K562 (cell line): ENCODE results near the gene VRK1. TPM values are rescaled to one million over a fixed set of nuclear protein-coding genes. Genes with fewer than 3 reads are reported as not detected.

ENCODE experiments used
- ASH1L ChIP-seq: fragments of 450-650 bp; IDR thresholded peaks from 2 replicates; pipeline ENCODE4 v1.6.1; 2018; ENCODE audit warnings: borderline replicate concordance, mild to moderate bottlenecking, low read depth; ENCODE audit not compliant: partially characterized antibody
- BDP1 ChIP-seq: IDR thresholded peaks from 3 replicates; pipeline ENCODE4 v1.6.1; 2011; ENCODE audit not compliant: insufficient read length, insufficient read depth
- BRD9 ChIP-seq: fragments of 450-650 bp; IDR thresholded peaks from 2 replicates; pipeline ENCODE4 v1.6.1; 2018; ENCODE audit warnings: low read depth; ENCODE audit not compliant: partially characterized antibody
- CBFA2T3 ChIP-seq: fragments of 450-650 bp; IDR thresholded peaks from 2 replicates; pipeline ENCODE4 v1.6.1; 2017
- CBX3 ChIP-seq, 2 experiments: IDR thresholded peaks; 1 replicate in 1 of 2; 2 replicates in 1 of 2; pipeline ENCODE4 v1.6.1; 2012; ENCODE audit warnings: inconsistent platforms in 2 of 2, low read length in 2 of 2, borderline replicate concordance in 1 of 2, control low read depth in 1 of 2
- CSDE1 ChIP-seq, 2 experiments: fragments of 450-650 bp; IDR thresholded peaks; 2 replicates each; pipeline ENCODE4 v1.6.1; 2016; ENCODE audit warnings: mild to moderate bottlenecking in 1 of 2
- HNRNPUL1 ChIP-seq: fragments of 200-400 bp; formaldehyde crosslinking; IDR thresholded peaks from 2 replicates; pipeline ENCODE4 v1.6.1; 2017; ENCODE audit warnings: low read length
- KAT8 ChIP-seq: fragments of 450-650 bp; IDR thresholded peaks from 2 replicates; pipeline ENCODE4 v1.6.1; 2016; ENCODE audit warnings: low read depth, mild to moderate bottlenecking
- MEF2D ChIP-seq: conservative IDR thresholded peaks from 2 replicates; pipeline ENCODE4 v1.6.1; 2016; ENCODE audit warnings: low read depth, missing genetic modification characterization, missing compliant biosample characterization
- NCOA2 ChIP-seq, 2 experiments: fragments of 450-650 bp; IDR thresholded peaks; 2 replicates each; pipeline ENCODE4 v1.6.1; 2018; ENCODE audit warnings: mild to moderate bottlenecking in 2 of 2, moderate library complexity in 1 of 2; ENCODE audit not compliant: partially characterized antibody in 2 of 2
- NR2C1 ChIP-seq, 2 experiments: fragments of 450-650 bp; IDR thresholded peaks; 2 replicates each; pipeline ENCODE4 v1.6.1; 2017; ENCODE audit warnings: mild to moderate bottlenecking in 2 of 2, antibody characterized with exemption in 1 of 2, inconsistent platforms in 1 of 2, missing compliant biosample characterization in 1 of 2, missing genetic modification characterization in 1 of 2
- RUNX1 ChIP-seq: sonication (generic); IDR thresholded peaks from 2 replicates; pipeline ENCODE4 v1.6.1; 2016; ENCODE audit warnings: antibody characterized with exemption, low read depth
- SMAD1 ChIP-seq: fragments of 150-350 bp; IDR thresholded peaks from 2 replicates; pipeline ENCODE4 v1.6.1; 2014; ENCODE audit warnings: low read length, low read depth; ENCODE audit not compliant: partially characterized antibody
- SPI1 ChIP-seq: IDR thresholded peaks from 2 replicates; pipeline ENCODE4 v1.6.1; 2011; ENCODE audit warnings: low read depth, low read length, control low read depth, borderline replicate concordance
- TAF15 ChIP-seq: fragments of 200-400 bp; formaldehyde crosslinking; IDR thresholded peaks from 2 replicates; pipeline ENCODE4 v1.6.1; 2017; ENCODE audit warnings: mild to moderate bottlenecking, low read depth, low read length, moderate library complexity
- XRCC4 ChIP-seq: IDR thresholded peaks from one replicate; pipeline ENCODE4 v1.6.1; 2011; ENCODE audit not compliant: insufficient read depth, insufficient read length; ENCODE audit errors: extremely low read depth
- ZBTB8A ChIP-seq: fragments of 450-650 bp; IDR thresholded peaks from 2 replicates; pipeline ENCODE4 v1.6.1; 2018; ENCODE audit warnings: mild to moderate bottlenecking, moderate library complexity; ENCODE audit not compliant: partially characterized antibody
- ZEB2 ChIP-seq: fragments of 450-650 bp; IDR thresholded peaks from 2 replicates; pipeline ENCODE4 v1.6.1; 2016
- ZNF311 ChIP-seq: fragments of 250-450 bp; sonication (Bioruptor Pico); IDR thresholded peaks from 2 replicates; pipeline ENCODE4 v1.4.0; 2020; ENCODE audit warnings: mild to moderate bottlenecking, moderate library complexity
- ZNF507 ChIP-seq: conservative IDR thresholded peaks from 2 replicates; pipeline ENCODE4 v1.6.1; 2017; ENCODE audit warnings: missing genetic modification characterization, missing compliant biosample characterization
- ZNF717 ChIP-seq: fragments of 250-450 bp; sonication (Bioruptor Pico); IDR thresholded peaks from 2 replicates; pipeline ENCODE4 v1.5.0; 2021
- ZNF778 ChIP-seq: fragments of 450-650 bp; formaldehyde crosslinking; IDR thresholded peaks from 2 replicates; pipeline ENCODE4 v1.4.0; 2020; ENCODE audit warnings: mild to moderate bottlenecking, moderate library complexity
- ZNF830 ChIP-seq: fragments of 250-450 bp; sonication (Bioruptor Pico); IDR thresholded peaks from 2 replicates; pipeline ENCODE4 v1.5.0; 2021; ENCODE audit warnings: mild to moderate bottlenecking
- polyA plus RNA-seq, 8 experiments: library from polyadenylated mRNA; depleted of rRNA in 4 of 8; stranded (reverse) in 5 of 8; unstranded in 3 of 8; fragments of >200 nt; fragmentation: Nextera tagmentation in 2 of 8; fragmentation: Illumina TruSeq in 1 of 8; extraction: Ambion mirVana in 2 of 8; extraction: Trizol in 1 of 8; gene quantifications; 2 replicates each; pipeline versions ENCODE4 v1.2.1 to v1.2.3, GENCODE V29; 2011 to 2014; ENCODE audit warnings: inconsistent platforms in 1 of 8, missing spikeins in 1 of 8
- total RNA-seq, 7 experiments: library from RNA; depleted of rRNA in 6 of 7; stranded (reverse); fragments of >200 nt in 6 of 7; fragmentation: Illumina TruSeq in 2 of 7; extraction: Trizol in 2 of 7; gene quantifications; 2 replicates each; pipeline versions ENCODE4 v1.2.1 to v1.2.3, GENCODE V29; 2011 to 2021; ENCODE audit warnings: low replicate concordance in 1 of 7
- TF ChIP-seq, protein P1 (sequence below): sonication (generic); formaldehyde crosslinking; IDR thresholded peaks from 2 replicates; pipeline ENCODE4 v1.8.0; 2022; ENCODE audit warnings: missing genetic modification reagents, mild to moderate bottlenecking, borderline replicate concordance

The VRK1 gene
- total and polyA plus RNA-seq, 9 of the 15 experiments (the other 6 are each of a cell fraction or from before 2014, with no cell fraction given), result 83.6 to 177 (median 116) TPM

DNA sequence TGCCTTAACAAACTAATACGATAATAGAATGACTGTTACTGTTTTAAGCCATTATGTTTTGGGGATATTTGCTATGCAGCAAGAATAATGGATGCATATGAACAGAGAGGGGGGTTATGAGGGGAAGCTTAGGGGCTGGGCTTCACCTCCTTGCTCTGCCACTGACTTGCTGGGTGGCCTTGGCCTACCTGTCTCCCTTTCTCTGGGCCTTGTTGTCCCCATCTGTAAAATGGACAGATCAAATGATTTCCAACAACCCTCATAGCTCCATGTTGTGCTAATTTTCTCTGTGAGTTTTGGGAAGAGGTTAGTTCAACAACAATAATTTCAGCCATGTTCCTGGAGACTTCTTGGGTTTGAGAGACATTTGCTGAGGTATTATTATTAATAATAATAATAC is 119.6 kb downstream of the VRK1 start (continued):
- TF ChIP-seq HNRNPUL1 (no peak), ZNF507 (no peak), ZNF830 (CRISPR knock-in tag) (no peak), ASH1L (no peak), NR2C1 (IDR thresholded peaks at IDR 0.05) (no peak), NR2C1 (tag; IDR thresholded peaks at IDR 0.05) (no peak), ZBTB8A (no peak), ZNF311 (CRISPR knock-in tag) (no peak), KAT8 (no peak), SPI1 (no peak), ZNF778 (CRISPR knock-in tag) (no peak), BDP1 (no peak), SMAD1 (no peak), RUNX1 (no peak), ZNF717 (CRISPR knock-in tag) (no peak), CSDE1 (IDR thresholded peaks at IDR 0.05) (no peak), NCOA2 (IDR thresholded peaks at IDR 0.05; ENCODE audit: partially characterized antibody in 2 of 2) (no peak), ZEB2 (no peak), CBFA2T3 (no peak), XRCC4 (no peak), TAF15 (no peak), MEF2D (tag) (no peak), CBX3 (IDR thresholded peaks at IDR 0.05; ENCODE audit: borderline replicate concordance in 1 of 2, low read length in 2 of 2) (peak in 1 of 2 experiments; percentile 13; a peak in 1 of 3 replicates), BRD9 (no peak)
- TF ChIP-seq, protein P1, sequence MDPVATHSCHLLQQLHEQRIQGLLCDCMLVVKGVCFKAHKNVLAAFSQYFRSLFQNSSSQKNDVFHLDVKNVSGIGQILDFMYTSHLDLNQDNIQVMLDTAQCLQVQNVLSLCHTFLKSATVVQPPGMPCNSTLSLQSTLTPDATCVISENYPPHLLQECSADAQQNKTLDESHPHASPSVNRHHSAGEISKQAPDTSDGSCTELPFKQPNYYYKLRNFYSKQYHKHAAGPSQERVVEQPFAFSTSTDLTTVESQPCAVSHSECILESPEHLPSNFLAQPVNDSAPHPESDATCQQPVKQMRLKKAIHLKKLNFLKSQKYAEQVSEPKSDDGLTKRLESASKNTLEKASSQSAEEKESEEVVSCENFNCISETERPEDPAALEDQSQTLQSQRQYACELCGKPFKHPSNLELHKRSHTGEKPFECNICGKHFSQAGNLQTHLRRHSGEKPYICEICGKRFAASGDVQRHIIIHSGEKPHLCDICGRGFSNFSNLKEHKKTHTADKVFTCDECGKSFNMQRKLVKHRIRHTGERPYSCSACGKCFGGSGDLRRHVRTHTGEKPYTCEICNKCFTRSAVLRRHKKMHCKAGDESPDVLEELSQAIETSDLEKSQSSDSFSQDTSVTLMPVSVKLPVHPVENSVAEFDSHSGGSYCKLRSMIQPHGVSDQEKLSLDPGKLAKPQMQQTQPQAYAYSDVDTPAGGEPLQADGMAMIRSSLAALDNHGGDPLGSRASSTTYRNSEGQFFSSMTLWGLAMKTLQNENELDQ (CRISPR knock-in tag), result no peak
- TF ChIP-seq, all 486 proteins: peak for 9
